Upper lobe of left lung (tissue), 4 donors: ENCODE data around the gene B9D2.

Experiments
- CTCF ChIP-seq, 6 experiments: fragments of 450-650 bp in 4 of 6; fragments of 200-600 bp in 2 of 6; sonication (generic) in 2 of 6; IDR thresholded peaks; one replicate each; pipeline ENCODE4 v1.5.1; 2016 to 2019; ENCODE audit warnings: antibody characterized with exemption in 6 of 6
- POLR2AphosphoS5 ChIP-seq, 2 donors: sonication (generic); formaldehyde crosslinking; IDR thresholded peaks; one replicate each; pipeline ENCODE4 v1.5.1; 2017; ENCODE audit warnings: antibody characterized with exemption in 2 of 2

GRCh38 chr19:41311613-41312012, 52.3 kb downstream of the B9D2 start:
- TF ChIP-seq POLR2AphosphoS5 (IDR thresholded peaks at IDR 0.05) (no peak), CTCF (IDR thresholded peaks at IDR 0.05) (no peak)
